ENCODE results near the gene TOM1L1.

Gene TOM1L1

GRCh38 chr17:54892360-54892759 is 8.3 kb upstream of the TOM1L1 start:
- Histone ChIP-seq H3K36me3 (ENCODE audit: control insufficient read depth in 5 of 5, insufficient read depth in 5 of 5, low read length in 5 of 5) (no peaks in the 10 kb centered on the region), H3K9me3 (ENCODE audit: control insufficient read depth in 5 of 5, low read length in 5 of 5) (no peaks in the 10 kb centered on the region), H3K4me3 (ENCODE audit: low read depth in 1 of 5, low read length in 5 of 5) (no peak overlapping the region), H3K27ac (ENCODE audit: low read depth, low read length) (no peak overlapping the region), H3K9ac (ENCODE audit: low read length in 5 of 5) (no peak overlapping the region), H3K4me1 (ENCODE audit: control insufficient read depth in 5 of 5, insufficient read depth in 5 of 5, low read length in 5 of 5) (no peaks in the 10 kb centered on the region), H3K27me3 (ENCODE audit: control insufficient read depth in 5 of 5, insufficient read depth in 4 of 5, low read length in 5 of 5) (peaks cover 0 to 3% (median 0%) of the 10 kb centered on the region in 5 donors)

GRCh38 chr17:54898576-54898975 is 2.1 kb upstream of the TOM1L1 start:
- H3K27ac ChIP-seq (ENCODE audit: low read depth, low read length) = no peak overlapping the region
- no peak overlapping the region for H3K9ac ChIP-seq (ENCODE audit: low read length in 5 of 5)
- H3K27me3 ChIP-seq (ENCODE audit: control insufficient read depth in 5 of 5, insufficient read depth in 4 of 5, low read length in 5 of 5) = peaks cover 0 to 11% (median 7%) of the 10 kb centered on the region in 5 donors
- H3K9me3 ChIP-seq (ENCODE audit: control insufficient read depth in 5 of 5, low read length in 5 of 5) = no peaks in the 10 kb centered on the region
- no peaks in the 10 kb centered on the region for H3K36me3 ChIP-seq (ENCODE audit: control insufficient read depth in 5 of 5, insufficient read depth in 5 of 5, low read length in 5 of 5)
- no peak overlapping the region for H3K4me3 ChIP-seq (ENCODE audit: low read depth in 1 of 5, low read length in 5 of 5)
- H3K4me1 ChIP-seq (ENCODE audit: control insufficient read depth in 5 of 5, insufficient read depth in 5 of 5, low read length in 5 of 5) = peaks cover 3 to 21% (median 16%) of the 10 kb centered on the region in 5 donors

GRCh38 chr17:54899201-54899600 is 1.5 kb upstream of the TOM1L1 start:
- Histone ChIP-seq H3K9me3 (ENCODE audit: control insufficient read depth in 5 of 5, low read length in 5 of 5) (no peaks in the 10 kb centered on the region), H3K27ac (ENCODE audit: low read depth, low read length) (no peak overlapping the region), H3K36me3 (ENCODE audit: control insufficient read depth in 5 of 5, insufficient read depth in 5 of 5, low read length in 5 of 5) (no peaks in the 10 kb centered on the region), H3K4me3 (ENCODE audit: low read depth in 1 of 5, low read length in 5 of 5) (no peak overlapping the region), H3K4me1 (ENCODE audit: control insufficient read depth in 5 of 5, insufficient read depth in 5 of 5, low read length in 5 of 5) (peaks cover 3 to 21% (median 16%) of the 10 kb centered on the region in 5 donors), H3K9ac (ENCODE audit: low read length in 5 of 5) (no peak overlapping the region), H3K27me3 (ENCODE audit: control insufficient read depth in 5 of 5, insufficient read depth in 4 of 5, low read length in 5 of 5) (peaks cover 0 to 11% (median 7%) of the 10 kb centered on the region in 5 donors)

GRCh38 chr17:54899721-54900456 is 763 bp upstream of the TOM1L1 start:
- H3K27ac ChIP-seq (ENCODE audit: low read depth, low read length) = no peak overlapping the region
- peak overlapping the region; percentile 27 to 84 (median 70) for H3K4me3 ChIP-seq (ENCODE audit: low read depth in 1 of 5, low read length in 5 of 5)
- H3K9me3 ChIP-seq (ENCODE audit: control insufficient read depth in 5 of 5, low read length in 5 of 5) = no peaks in the 10 kb centered on the region
- H3K36me3 ChIP-seq (ENCODE audit: control insufficient read depth in 5 of 5, insufficient read depth in 5 of 5, low read length in 5 of 5) = no peaks in the 10 kb centered on the region
- H3K9ac ChIP-seq (ENCODE audit: low read length in 5 of 5) = peak overlapping the region in 2 of 5 donors; percentile 49 to 72
- H3K27me3 ChIP-seq (ENCODE audit: control insufficient read depth in 5 of 5, insufficient read depth in 4 of 5, low read length in 5 of 5) = peaks cover 0 to 11% (median 7%) of the 10 kb centered on the region in 5 donors
- H3K4me1 ChIP-seq (ENCODE audit: control insufficient read depth in 5 of 5, insufficient read depth in 5 of 5, low read length in 5 of 5) = peaks cover 3 to 21% (median 16%) of the 10 kb centered on the region in 5 donors

GRCh38 chr17:54901230-54901822 is 674 bp downstream of the TOM1L1 start:
- H3K27me3 ChIP-seq (ENCODE audit: control insufficient read depth in 5 of 5, insufficient read depth in 4 of 5, low read length in 5 of 5) = peaks cover 0 to 11% (median 7%) of the 10 kb centered on the region in 5 donors
- peak overlapping the region in 2 of 5 donors; percentile 68 to 72 for H3K9ac ChIP-seq (ENCODE audit: low read length in 5 of 5)
- no peak overlapping the region for H3K27ac ChIP-seq (ENCODE audit: low read depth, low read length)
- peaks cover 3 to 21% (median 16%) of the 10 kb centered on the region in 5 donors for H3K4me1 ChIP-seq (ENCODE audit: control insufficient read depth in 5 of 5, insufficient read depth in 5 of 5, low read length in 5 of 5)
- H3K9me3 ChIP-seq (ENCODE audit: control insufficient read depth in 5 of 5, low read length in 5 of 5) = no peaks in the 10 kb centered on the region
- H3K4me3 ChIP-seq (ENCODE audit: low read depth in 1 of 5, low read length in 5 of 5) = peak overlapping the region; percentile 60 to 84 (median 72)
- H3K36me3 ChIP-seq (ENCODE audit: control insufficient read depth in 5 of 5, insufficient read depth in 5 of 5, low read length in 5 of 5) = no peaks in the 10 kb centered on the region

GRCh38 chr17:54902017-54902416 is 1.4 kb downstream of the TOM1L1 start:
- Histone ChIP-seq H3K36me3 (ENCODE audit: control insufficient read depth in 5 of 5, insufficient read depth in 5 of 5, low read length in 5 of 5) (no peaks in the 10 kb centered on the region), H3K27ac (ENCODE audit: low read depth, low read length) (no peak overlapping the region), H3K9me3 (ENCODE audit: control insufficient read depth in 5 of 5, low read length in 5 of 5) (no peaks in the 10 kb centered on the region), H3K4me1 (ENCODE audit: control insufficient read depth in 5 of 5, insufficient read depth in 5 of 5, low read length in 5 of 5) (peaks cover 3 to 21% (median 16%) of the 10 kb centered on the region in 5 donors), H3K9ac (ENCODE audit: low read length in 5 of 5) (no peak overlapping the region), H3K4me3 (ENCODE audit: low read depth in 1 of 5, low read length in 5 of 5) (no peak overlapping the region), H3K27me3 (ENCODE audit: control insufficient read depth in 5 of 5, insufficient read depth in 4 of 5, low read length in 5 of 5) (peaks cover 0 to 10% (median 7%) of the 10 kb centered on the region in 5 donors)

GRCh38 chr17:54902611-54903010 is 2.0 kb downstream of the TOM1L1 start:
- peaks cover 0 to 10% (median 7%) of the 10 kb centered on the region in 5 donors for H3K27me3 ChIP-seq (ENCODE audit: control insufficient read depth in 5 of 5, insufficient read depth in 4 of 5, low read length in 5 of 5)
- H3K27ac ChIP-seq (ENCODE audit: low read depth, low read length) = no peak overlapping the region
- peaks cover 3 to 21% (median 16%) of the 10 kb centered on the region in 5 donors for H3K4me1 ChIP-seq (ENCODE audit: control insufficient read depth in 5 of 5, insufficient read depth in 5 of 5, low read length in 5 of 5)
- H3K36me3 ChIP-seq (ENCODE audit: control insufficient read depth in 5 of 5, insufficient read depth in 5 of 5, low read length in 5 of 5) = peaks cover 0 to 3% (median 0%) of the 10 kb centered on the region in 5 donors
- no peak overlapping the region for H3K4me3 ChIP-seq (ENCODE audit: low read depth in 1 of 5, low read length in 5 of 5)
- H3K9me3 ChIP-seq (ENCODE audit: control insufficient read depth in 5 of 5, low read length in 5 of 5) = no peaks in the 10 kb centered on the region
- H3K9ac ChIP-seq (ENCODE audit: low read length in 5 of 5) = no peak overlapping the region

GRCh38 chr17:54903375-54903774 is 2.7 kb downstream of the TOM1L1 start:
- Histone ChIP-seq H3K36me3 (ENCODE audit: control insufficient read depth in 5 of 5, insufficient read depth in 5 of 5, low read length in 5 of 5) (peaks cover 0 to 8% (median 0%) of the 10 kb centered on the region in 5 donors), H3K27me3 (ENCODE audit: control insufficient read depth in 5 of 5, insufficient read depth in 4 of 5, low read length in 5 of 5) (peaks cover 0 to 10% (median 7%) of the 10 kb centered on the region in 5 donors), H3K4me1 (ENCODE audit: control insufficient read depth in 5 of 5, insufficient read depth in 5 of 5, low read length in 5 of 5) (peaks cover 3 to 21% (median 16%) of the 10 kb centered on the region in 5 donors), H3K27ac (ENCODE audit: low read depth, low read length) (no peak overlapping the region), H3K9ac (ENCODE audit: low read length in 5 of 5) (no peak overlapping the region), H3K9me3 (ENCODE audit: control insufficient read depth in 5 of 5, low read length in 5 of 5) (no peaks in the 10 kb centered on the region), H3K4me3 (ENCODE audit: low read depth in 1 of 5, low read length in 5 of 5) (no peak overlapping the region)

GRCh38 chr17:54906683-54907082 is 6.0 kb downstream of the TOM1L1 start:
- Histone ChIP-seq H3K9me3 (ENCODE audit: control insufficient read depth in 5 of 5, low read length in 5 of 5) (no peaks in the 10 kb centered on the region), H3K9ac (ENCODE audit: low read length in 5 of 5) (no peak overlapping the region), H3K36me3 (ENCODE audit: control insufficient read depth in 5 of 5, insufficient read depth in 5 of 5, low read length in 5 of 5) (peaks cover 0 to 9% (median 0%) of the 10 kb centered on the region in 5 donors), H3K4me3 (ENCODE audit: low read depth in 1 of 5, low read length in 5 of 5) (no peak overlapping the region), H3K4me1 (ENCODE audit: control insufficient read depth in 5 of 5, insufficient read depth in 5 of 5, low read length in 5 of 5) (peaks cover 0 to 2% (median 0%) of the 10 kb centered on the region in 5 donors), H3K27ac (ENCODE audit: low read depth, low read length) (no peak overlapping the region), H3K27me3 (ENCODE audit: control insufficient read depth in 5 of 5, insufficient read depth in 4 of 5, low read length in 5 of 5) (no peaks in the 10 kb centered on the region)

GRCh38 chr17:54907376-54907775 is 6.7 kb downstream of the TOM1L1 start:
- Histone ChIP-seq H3K27ac (ENCODE audit: low read depth, low read length) (no peak overlapping the region), H3K36me3 (ENCODE audit: control insufficient read depth in 5 of 5, insufficient read depth in 5 of 5, low read length in 5 of 5) (peaks cover 0 to 9% (median 0%) of the 10 kb centered on the region in 5 donors), H3K27me3 (ENCODE audit: control insufficient read depth in 5 of 5, insufficient read depth in 4 of 5, low read length in 5 of 5) (no peaks in the 10 kb centered on the region), H3K4me3 (ENCODE audit: low read depth in 1 of 5, low read length in 5 of 5) (no peak overlapping the region), H3K9ac (ENCODE audit: low read length in 5 of 5) (no peak overlapping the region), H3K9me3 (ENCODE audit: control insufficient read depth in 5 of 5, low read length in 5 of 5) (no peaks in the 10 kb centered on the region), H3K4me1 (ENCODE audit: control insufficient read depth in 5 of 5, insufficient read depth in 5 of 5, low read length in 5 of 5) (peaks cover 0 to 2% (median 0%) of the 10 kb centered on the region in 5 donors)

Measured in subcutaneous abdominal adipose tissue (tissue), 5 donors.